ENCODE measurements around the gene RFLNA. TPM values are rescaled to one million over a fixed set of nuclear protein-coding genes. Genes with fewer than 3 reads are reported as not detected.
A peak's percentile ranks its signal among the peaks of the same experiment; 100 is the strongest.
"Not testable (repeated sequence)": the region's sequence is repeated elsewhere in the genome, so short reads cannot be mapped to it uniquely, and the experiment has no call there.

The RFLNA gene
- total RNA-seq, 1 donor from 2014 or later: 1.0 TPM

- peaks cover 12% of the 10 kb centered on the region for H3K4me1 Mint-ChIP-seq (ENCODE audit: low read depth)
- no peaks in the 10 kb centered on the region for H3K9me3 Mint-ChIP-seq (ENCODE audit: low read depth)
- no peaks in the 10 kb centered on the region for H3K36me3 Mint-ChIP-seq (ENCODE audit: low read depth)
- no peak overlapping the region for H3K4me3 Mint-ChIP-seq (ENCODE audit: unreplicated experiment)
- no peak for TF ChIP-seq CTCF (IDR thresholded peaks at IDR 0.05)
- peaks cover 18% of the 10 kb centered on the region for H3K27me3 Mint-ChIP-seq (ENCODE audit: low read depth)
- DNase-seq (ENCODE audit: low spot score): no peak
- H3K27ac Mint-ChIP-seq (ENCODE audit: unreplicated experiment): no peak overlapping the region
Observed at GRCh38 chr12:124297389-124297788, 2.5 kb downstream of the RFLNA start.

- Mint-ChIP-seq H3K4me3 (ENCODE audit: unreplicated experiment) (no peak overlapping the region), H3K36me3 (ENCODE audit: low read depth) (no peaks in the 10 kb centered on the region), H3K27me3 (ENCODE audit: low read depth) (peaks cover 18% of the 10 kb centered on the region), H3K9me3 (ENCODE audit: low read depth) (no peaks in the 10 kb centered on the region), H3K4me1 (ENCODE audit: low read depth) (peaks cover 12% of the 10 kb centered on the region), H3K27ac (ENCODE audit: unreplicated experiment) (no peak overlapping the region)
- DNase-seq (ENCODE audit: low spot score): peak; percentile 68
- no peak for TF ChIP-seq CTCF (IDR thresholded peaks at IDR 0.05)
Observed at GRCh38 chr12:124297856-124298255, 3.0 kb downstream of the RFLNA start.

GRCh38 chr12:124298685-124299410 lies 4.0 kb downstream of the RFLNA start:
- DNase-seq (ENCODE audit: low spot score): peak; percentile 35
- peaks cover 12% of the 10 kb centered on the region for H3K4me1 Mint-ChIP-seq (ENCODE audit: low read depth)
- H3K27ac Mint-ChIP-seq (ENCODE audit: unreplicated experiment): no peak overlapping the region
- H3K36me3 Mint-ChIP-seq (ENCODE audit: low read depth): no peaks in the 10 kb centered on the region
- peaks cover 18% of the 10 kb centered on the region for H3K27me3 Mint-ChIP-seq (ENCODE audit: low read depth)
- no peak overlapping the region for H3K4me3 Mint-ChIP-seq (ENCODE audit: unreplicated experiment)
- TF ChIP-seq CTCF (IDR thresholded peaks at IDR 0.05): no peak
- H3K9me3 Mint-ChIP-seq (ENCODE audit: low read depth): no peaks in the 10 kb centered on the region

- no peak overlapping the region for H3K27ac Mint-ChIP-seq (ENCODE audit: unreplicated experiment)
- no peak for TF ChIP-seq CTCF (IDR thresholded peaks at IDR 0.05)
- H3K4me3 Mint-ChIP-seq (ENCODE audit: unreplicated experiment): no peak overlapping the region
- peak; percentile 53 for DNase-seq (ENCODE audit: low spot score)
- H3K36me3 Mint-ChIP-seq (ENCODE audit: low read depth): no peaks in the 10 kb centered on the region
- no peaks in the 10 kb centered on the region for H3K9me3 Mint-ChIP-seq (ENCODE audit: low read depth)
- H3K27me3 Mint-ChIP-seq (ENCODE audit: low read depth): peaks cover 18% of the 10 kb centered on the region
- H3K4me1 Mint-ChIP-seq (ENCODE audit: low read depth): peaks cover 8% of the 10 kb centered on the region
Observed at GRCh38 chr12:124299628-124300388, 4.9 kb downstream of the RFLNA start.

- not testable (repeated sequence) for H3K27ac Mint-ChIP-seq (ENCODE audit: unreplicated experiment); H3K4me3 Mint-ChIP-seq (ENCODE audit: unreplicated experiment); H3K9me3 Mint-ChIP-seq (ENCODE audit: low read depth); H3K4me1 Mint-ChIP-seq (ENCODE audit: low read depth); DNase-seq (ENCODE audit: low spot score); H3K36me3 Mint-ChIP-seq (ENCODE audit: low read depth)
- H3K27me3 Mint-ChIP-seq (ENCODE audit: low read depth): peaks cover 18% of the 10 kb centered on the region
Observed at GRCh38 chr12:124300657-124301056, 5.8 kb downstream of the RFLNA start.

Measured in chondrocyte (in vitro differentiated cells).